ENCODE measurements around the gene AFF1. TPM values are rescaled to one million over a fixed set of nuclear protein-coding genes. Genes with fewer than 3 reads are reported as not detected.
"Not testable (repeated sequence)": the region's sequence is repeated elsewhere in the genome, so short reads cannot be mapped to it uniquely, and the experiment has no call there.

AFF1 gene
- total and polyA plus RNA-seq, 2 experiments from 2014 or later: 9.4 to 13.8 TPM

DNA sequence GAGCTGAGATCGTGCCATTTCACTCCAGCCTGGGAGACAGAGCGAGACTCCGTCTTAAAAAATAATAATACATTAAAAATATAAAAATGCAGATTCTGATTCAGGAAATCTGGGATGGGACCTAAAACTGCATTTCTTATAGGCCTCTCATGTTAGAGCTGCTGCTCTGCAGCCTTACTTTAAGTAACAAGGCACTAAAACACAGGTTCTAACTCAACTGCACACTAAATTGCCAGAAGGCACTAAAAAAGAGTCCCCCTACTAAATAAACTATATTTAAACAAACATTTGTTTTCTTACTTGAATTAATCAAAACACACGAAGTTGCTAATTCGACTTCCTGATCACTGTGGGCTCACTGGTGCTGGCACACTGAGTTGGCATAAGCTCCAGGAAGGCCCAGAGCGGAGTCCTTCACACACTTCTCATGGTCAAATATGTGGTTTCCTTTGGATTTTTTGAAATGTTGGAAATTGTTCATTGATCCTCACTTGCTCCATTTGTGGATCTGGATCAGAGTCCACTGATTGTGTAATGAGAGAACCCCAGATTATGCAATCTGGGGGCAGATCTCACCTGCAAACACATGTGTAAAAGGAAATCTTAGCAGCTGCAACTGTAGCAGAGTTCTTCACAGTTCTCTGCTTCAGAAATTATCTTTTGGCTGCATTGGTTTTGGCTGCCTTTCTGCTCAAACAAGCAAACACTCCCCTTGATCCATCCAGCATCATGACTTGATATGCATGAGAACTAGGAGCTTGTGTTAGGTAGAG, 59.3 kb downstream of the AFF1 start:
- TF ChIP-seq EZH2 (IDR thresholded peaks at IDR 0.05; ENCODE audit: insufficient read depth, poor library complexity, severe bottlenecking) (no peak), EZH2phosphoT487 (IDR thresholded peaks at IDR 0.05; ENCODE audit: insufficient read depth, low read depth) (no peak)
- Histone ChIP-seq H3K27ac (no peak overlapping the region), H3K27me3 (replicated peaks; ENCODE audit: insufficient read depth) (no peaks in the 10 kb centered on the region), H4K20me1 (ENCODE audit: insufficient read depth) (no peaks in the 10 kb centered on the region; the same call in 1 of the 2 replicates), H2AFZ (no peak overlapping the region), H3K4me1 (ENCODE audit: insufficient read depth) (0 out of 2 replicates have a peak, but pooled peaks cover under 1% of the 10 kb centered on the region), H3K9me2 (ENCODE audit: insufficient read depth) (no peaks in the 10 kb centered on the region), H3K79me2 (ENCODE audit: insufficient read depth) (no peaks in the 10 kb centered on the region), H3K36me3 (ENCODE audit: low read depth) (no peaks in the 10 kb centered on the region), H3K4me2 (ENCODE audit: unreplicated experiment) (no peak overlapping the region), H3K9ac (no peak overlapping the region), H3K4me3 (no peak overlapping the region), H3K9me3 (ENCODE audit: low read depth) (no peaks in the 10 kb centered on the region), H3F3A (ENCODE audit: insufficient read depth) (peaks cover 4% of the 10 kb centered on the region)
- in situ Hi-C loops (cut with MboI): no loop called here
- WGBS, 2 experiments (ENCODE audit: low coverage in 1 of 2, low lambda C conversion rate in 2 of 2, missing lambda C conversion rate in 2 of 2): 94 to 95% methylated on average over 6 of the region's 6 CpGs
- DNase-seq: no peak

DNA sequence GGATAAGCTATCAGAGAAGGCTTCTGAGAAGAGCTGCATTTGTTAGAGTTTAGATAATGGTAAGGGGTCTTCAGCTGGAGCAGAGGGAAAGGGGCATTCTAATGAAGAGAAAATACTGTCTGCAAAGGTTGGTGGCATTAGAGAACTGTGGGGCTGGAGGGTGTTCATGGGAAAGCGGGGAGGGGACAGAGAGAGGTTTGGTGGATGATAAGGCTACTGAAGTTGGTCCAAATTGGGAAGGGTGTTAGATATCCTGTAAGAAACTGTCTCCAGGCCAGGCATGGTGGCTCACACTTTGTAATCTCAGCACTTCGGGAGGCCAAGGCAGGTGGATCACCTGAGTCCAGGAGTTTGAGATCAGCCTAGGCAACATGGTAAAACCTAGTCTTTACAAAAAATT, 59.9 kb downstream of the AFF1 start:
- Histone ChIP-seq H3F3A (ENCODE audit: insufficient read depth) (peaks cover 10% of the 10 kb centered on the region), H3K4me3 (no peak overlapping the region), H3K4me1 (ENCODE audit: insufficient read depth) (peaks cover 6% of the 10 kb centered on the region; the same call in 1 of the 2 replicates), H3K36me3 (ENCODE audit: low read depth) (no peaks in the 10 kb centered on the region), H3K27me3 (replicated peaks; ENCODE audit: insufficient read depth) (no peaks in the 10 kb centered on the region), H2AFZ (no peak overlapping the region), H3K27ac (no peak overlapping the region), H3K4me2 (ENCODE audit: unreplicated experiment) (no peak overlapping the region), H3K9me2 (ENCODE audit: insufficient read depth) (no peaks in the 10 kb centered on the region), H4K20me1 (ENCODE audit: insufficient read depth) (no peaks in the 10 kb centered on the region; the same call in 1 of the 2 replicates), H3K9ac (no peak overlapping the region), H3K9me3 (ENCODE audit: low read depth) (no peaks in the 10 kb centered on the region), H3K79me2 (ENCODE audit: insufficient read depth) (no peaks in the 10 kb centered on the region)
- 98 to 100% methylated on average over 2 of the region's 2 CpGs for WGBS, 2 experiments (ENCODE audit: low coverage in 1 of 2, low lambda C conversion rate in 2 of 2, missing lambda C conversion rate in 2 of 2)
- in situ Hi-C loops (cut with MboI): no loop called here
- TF ChIP-seq EZH2phosphoT487 (IDR thresholded peaks at IDR 0.05; ENCODE audit: insufficient read depth, low read depth) (no peak), EZH2 (IDR thresholded peaks at IDR 0.05; ENCODE audit: insufficient read depth, poor library complexity, severe bottlenecking) (no peak)
- DNase-seq: no peak

DNA sequence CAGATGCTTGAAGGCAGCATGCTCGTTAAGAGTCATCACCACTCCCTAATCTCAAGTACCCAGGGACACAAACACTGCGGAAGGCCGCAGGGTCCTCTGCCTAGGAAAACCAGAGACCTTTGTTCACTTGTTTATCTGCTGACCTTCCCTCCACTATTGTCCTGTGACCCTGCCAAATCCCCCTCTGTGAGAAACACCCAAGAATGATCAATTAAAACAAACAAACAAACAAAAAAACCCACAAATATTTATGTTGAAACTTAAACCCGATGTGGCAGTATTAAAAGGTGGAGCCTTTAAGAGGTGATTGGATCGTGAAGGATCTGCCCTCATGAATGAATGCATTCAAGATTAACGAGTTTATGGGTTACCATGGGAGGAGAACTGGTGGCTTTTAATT, 61.7 kb downstream of the AFF1 start:
- not testable (repeated sequence) for H4K20me1 ChIP-seq (ENCODE audit: insufficient read depth); H3K4me2 ChIP-seq (ENCODE audit: unreplicated experiment)

DNA sequence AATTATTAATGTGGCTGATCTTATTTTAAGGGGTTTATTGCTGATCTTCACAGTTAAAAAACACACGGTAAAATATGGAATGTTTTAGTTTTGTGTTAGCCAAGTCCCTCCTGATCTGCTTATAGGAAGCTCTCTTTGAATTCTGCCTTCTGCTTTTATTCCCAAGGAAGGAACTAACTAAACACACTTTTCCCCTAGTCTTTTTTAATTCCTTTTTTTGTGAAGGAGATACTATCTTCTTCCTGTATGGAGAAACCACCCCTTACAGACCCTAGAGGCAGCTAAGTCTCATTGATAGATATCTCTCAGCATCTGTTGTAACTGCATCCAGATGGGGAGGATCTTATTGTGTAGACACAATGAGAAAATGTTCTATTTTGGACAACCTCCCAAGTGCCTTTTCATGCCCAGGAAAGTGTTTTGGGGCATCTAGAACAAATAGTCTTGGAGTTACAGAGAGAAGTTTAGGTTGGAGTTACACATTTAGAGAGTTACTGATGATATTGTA, 64.4 kb downstream of the AFF1 start:
- H4K20me1 ChIP-seq (ENCODE audit: insufficient read depth): no peaks in the 10 kb centered on the region
- H3K9me2 ChIP-seq (ENCODE audit: insufficient read depth): no peaks in the 10 kb centered on the region
- H2AFZ ChIP-seq: no peak overlapping the region
- no peak for DNase-seq
- H3K4me1 ChIP-seq (ENCODE audit: insufficient read depth): peaks cover 16% of the 10 kb centered on the region
- in situ Hi-C loops (cut with MboI): no loop called here
- H3K9me3 ChIP-seq (ENCODE audit: low read depth): no peaks in the 10 kb centered on the region
- H3K79me2 ChIP-seq (ENCODE audit: insufficient read depth): 0 out of 2 replicates have a peak, but pooled peaks cover 7% of the 10 kb centered on the region
- no peak overlapping the region for H3K4me2 ChIP-seq (ENCODE audit: unreplicated experiment)
- no peak overlapping the region for H3K27ac ChIP-seq
- H3K4me3 ChIP-seq: no peak overlapping the region
- no peaks in the 10 kb centered on the region for H3K27me3 ChIP-seq (replicated peaks; ENCODE audit: insufficient read depth)
- WGBS, 2 experiments (ENCODE audit: low coverage in 1 of 2, low lambda C conversion rate in 2 of 2, missing lambda C conversion rate in 2 of 2): 41 to 72% methylated on average over 1 of the region's 1 CpG
- H3K36me3 ChIP-seq (ENCODE audit: low read depth): no peaks in the 10 kb centered on the region
- no peak for TF ChIP-seq EZH2phosphoT487 (IDR thresholded peaks at IDR 0.05; ENCODE audit: insufficient read depth, low read depth)
- no peak for TF ChIP-seq EZH2 (IDR thresholded peaks at IDR 0.05; ENCODE audit: insufficient read depth, poor library complexity, severe bottlenecking)
- H3F3A ChIP-seq (ENCODE audit: insufficient read depth): peaks cover 17% of the 10 kb centered on the region
- no peak overlapping the region for H3K9ac ChIP-seq

More for the DNA sequence above, 61.7 kb downstream of the AFF1 start:
- H3K79me2 ChIP-seq (ENCODE audit: insufficient read depth); in situ Hi-C loops (cut with MboI); H3K36me3 ChIP-seq (ENCODE audit: low read depth); H3K9me2 ChIP-seq (ENCODE audit: insufficient read depth); H3K9ac ChIP-seq; H2AFZ ChIP-seq; H3K27me3 ChIP-seq (replicated peaks; ENCODE audit: insufficient read depth); H3K4me3 ChIP-seq; H3K27ac ChIP-seq; H3K9me3 ChIP-seq (ENCODE audit: low read depth); DNase-seq: not testable (repeated sequence)
- Histone ChIP-seq H3F3A (ENCODE audit: insufficient read depth) (peaks cover 17% of the 10 kb centered on the region), H3K4me1 (ENCODE audit: insufficient read depth) (peaks cover 16% of the 10 kb centered on the region)
- 88 to 91% methylated on average over 3 of the region's 6 CpGs for WGBS, 2 experiments (ENCODE audit: low coverage in 1 of 2, low lambda C conversion rate in 2 of 2, missing lambda C conversion rate in 2 of 2)

All from GM23248 (cell line).